Fibroblast of skin of left biceps (primary cell): ENCODE measurements around the gene RAD51AP1.

Source experiments
- DNase-seq, 2 experiments: peaks; one replicate each; pipeline ENCODE4 v3.0.0-alpha.2; 2013; ENCODE audit warnings: low read depth in 2 of 2

The RAD51AP1 gene

GRCh38 chr12:4591180-4591687, 52.5 kb downstream of the RAD51AP1 start:
- DNase-seq, result no peak

DNA sequence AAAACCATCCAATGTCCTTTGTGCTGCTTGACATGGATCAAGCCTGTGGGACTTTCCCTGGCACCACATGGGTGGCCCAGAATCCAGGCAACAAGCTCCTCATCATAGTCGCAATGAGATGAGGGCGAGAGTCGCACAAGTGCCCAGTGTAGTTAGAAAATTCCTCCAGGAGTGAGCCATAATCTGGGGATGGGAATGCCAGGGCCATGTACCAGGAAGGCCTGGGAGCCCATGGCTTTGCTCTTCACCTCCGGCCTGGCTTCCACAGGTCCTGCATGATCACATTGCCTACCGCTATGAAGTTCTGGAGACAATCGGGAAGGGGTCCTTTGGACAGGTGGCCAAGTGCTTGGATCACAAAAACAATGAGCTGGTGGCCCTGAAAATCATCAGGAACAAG, 57.2 kb downstream of the RAD51AP1 start:
- DNase-seq, result no peak

DNA sequence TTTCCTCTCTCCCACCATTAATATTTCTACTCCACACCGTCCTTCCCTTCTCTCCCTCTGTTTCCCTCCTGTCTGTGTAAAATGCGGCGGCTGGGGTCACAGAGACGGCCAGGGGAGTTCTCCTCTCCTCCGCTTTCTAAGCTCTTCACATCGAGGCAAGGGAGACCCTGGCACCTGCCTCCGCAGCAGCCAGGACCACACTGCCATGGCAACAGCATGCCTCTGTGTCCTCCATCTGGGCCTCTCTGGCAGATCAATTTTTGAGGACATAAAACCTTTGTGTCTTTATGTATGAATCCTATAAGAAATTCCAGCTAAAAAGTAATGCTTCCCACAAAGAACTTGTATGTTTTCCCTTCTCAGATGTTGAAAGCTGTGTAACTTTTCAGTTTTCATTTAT, 64.7 kb downstream of the RAD51AP1 start:
- DNase-seq, result no peak

GRCh38 chr12:4603946-4604345, 65.3 kb downstream of the RAD51AP1 start:
- no peak for DNase-seq

- DNase-seq, result peak; percentile 61 to 74
Observed at GRCh38 chr12:4604684-4605193, 66.0 kb downstream of the RAD51AP1 start.

DNA sequence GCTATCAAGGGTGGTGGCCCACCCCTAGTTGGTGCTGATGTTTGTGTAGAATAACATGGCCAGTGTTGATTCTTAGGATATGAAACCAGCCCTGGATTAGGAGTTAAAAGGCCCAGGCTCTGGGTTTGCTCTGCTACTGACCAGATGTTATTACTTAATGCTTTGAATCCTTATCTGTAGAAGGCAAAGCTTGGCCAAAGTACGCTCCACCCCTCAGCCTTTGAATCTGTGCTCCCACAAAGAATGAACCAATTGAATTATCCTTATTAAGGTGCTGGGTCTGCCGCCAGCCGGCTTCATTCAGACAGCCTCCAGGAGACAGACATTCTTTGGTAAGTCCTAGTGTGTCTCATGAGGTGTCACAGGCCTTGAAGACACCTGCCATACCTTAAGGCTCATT, 68.4 kb downstream of the RAD51AP1 start:
- no peak for DNase-seq

- no peak for DNase-seq
Observed at GRCh38 chr12:4609071-4609470, 70.4 kb downstream of the RAD51AP1 start.
